K562 (cell line): ENCODE data around the gene TGFB2. TPM values are rescaled to one million over a fixed set of nuclear protein-coding genes. Genes with fewer than 3 reads are reported as not detected.

Source experiments
- ATAC-seq: fragments of 200-7000 bp; cut with Tn5 transposase; 3 replicates; pipeline ENCODE4 v1.9.1; 2020; ENCODE audit warnings: moderate library complexity
- BruUV-seq: library from RNA; stranded (reverse); fragments of 400-500 nt; replicated peaks from 2 replicates; lab custom pipeline; 2021; lab: Mats Ljungman, UMichigan
- CTCF ChIA-PET: fragments of 300-600 bp; formaldehyde crosslinking; extraction: SDS; loops from one replicate; lab custom pipeline; 2021; ENCODE audit warnings: low intra/inter-chr PET ratio; lab: Yijun Ruan, JAX
- POLR2A ChIA-PET: fragments of 300-600, 350-650 bp; sonication (Branson Sonifier 250); formaldehyde crosslinking; extraction: SDS; loops from one replicate; lab custom pipeline; 2021; ENCODE audit warnings: antibody characterized with exemption, inconsistent platforms; lab: Yijun Ruan, JAX
- DNase-seq, 4 experiments: peaks; one replicate each; pipeline versions ENCODE4 v3.0.0 to v3.0.0-alpha.2; 2011 to 2018; ENCODE audit warnings: low spot score in 3 of 4, mixed read lengths in 3 of 4; ENCODE audit errors: extremely low read depth in 1 of 4
- FAIRE-seq: peaks from 2 replicates; lab custom pipeline; 2011; peaks lifted over from hg19 to GRCh38; lab: Jason Lieb, UNC
- H2AFZ ChIP-seq: 2 replicates; pipeline ENCODE4 v1.6.0; 2011; ENCODE audit warnings: low read depth, low read length, control low read depth, inconsistent platforms
- H3K27ac ChIP-seq: fragments of 200-600 bp; 3 replicates; pipeline ENCODE4 v1.8.0; 2011; ENCODE audit warnings: low read depth, mild to moderate bottlenecking, control low read depth, inconsistent platforms, low read length, moderate library complexity, mixed read lengths; ENCODE audit errors: extremely low read depth
- H3K27me3 ChIP-seq, 2 experiments: fragments of 300-600 bp in 1 of 2; 2 replicates in 1 of 2; 3 replicates in 1 of 2; pipeline versions ENCODE4 v1.6.0 to v1.8.0; 2011; ENCODE audit warnings: inconsistent platforms in 2 of 2, low read length in 2 of 2, mild to moderate bottlenecking in 1 of 2, mixed read lengths in 1 of 2, moderate library complexity in 1 of 2; ENCODE audit not compliant: control insufficient read depth in 2 of 2, insufficient read depth in 2 of 2
- H3K36me3 ChIP-seq: fragments of 300-600 bp; 3 replicates; pipeline ENCODE4 v1.8.0; 2011; ENCODE audit warnings: mild to moderate bottlenecking, low read length, inconsistent platforms; ENCODE audit not compliant: control insufficient read depth, insufficient read depth
- H3K4me1 ChIP-seq, 2 experiments: fragments of 200-600 bp in 1 of 2; replicated peaks in 1 of 2; 2 replicates in 1 of 2; 3 replicates in 1 of 2; pipeline versions ENCODE4 v1.5.1 to v1.8.0; 2011; ENCODE audit warnings: inconsistent platforms in 2 of 2, low read length in 2 of 2, mild to moderate bottlenecking in 1 of 2, mixed read lengths in 1 of 2, moderate library complexity in 1 of 2; ENCODE audit not compliant: control insufficient read depth in 2 of 2, insufficient read depth in 2 of 2
- H3K4me2 ChIP-seq: 2 replicates; pipeline ENCODE4 v1.6.1; 2011; ENCODE audit warnings: low read length, control low read depth, inconsistent platforms, mixed read lengths; ENCODE audit not compliant: insufficient read depth
- H3K4me3 ChIP-seq: fragments of 200-600 bp; sonication (generic), shearing (Covaris generic); 2 replicates; pipeline ENCODE4 v1.5.1; 2016; ENCODE audit warnings: control low read depth, inconsistent platforms
- H3K79me2 ChIP-seq: fragments of 200-600 bp; 3 replicates; pipeline ENCODE4 v1.8.0; 2011; ENCODE audit warnings: low read length, inconsistent platforms; ENCODE audit not compliant: control insufficient read depth, insufficient read depth
- H3K9ac ChIP-seq, 2 experiments: 2 replicates each; pipeline versions ENCODE4 v1.6.0 to v1.6.1; 2011; ENCODE audit warnings: low read depth in 2 of 2, low read length in 2 of 2, control low read depth in 1 of 2, inconsistent platforms in 1 of 2, mild to moderate bottlenecking in 1 of 2, mixed read lengths in 1 of 2; ENCODE audit not compliant: insufficient read depth in 1 of 2
- H3K9me1 ChIP-seq: one replicate; pipeline ENCODE4 v1.6.0; 2011; ENCODE audit warnings: inconsistent platforms, mild to moderate bottlenecking, low read length, moderate library complexity; ENCODE audit not compliant: control insufficient read depth, insufficient read depth
- H3K9me3 ChIP-seq: replicated peaks from 2 replicates; pipeline ENCODE4 v1.5.1; 2011; ENCODE audit warnings: low read depth, low read length, inconsistent platforms; ENCODE audit not compliant: control insufficient read depth, insufficient read depth
- H4K20me1 ChIP-seq: replicated peaks from 2 replicates; pipeline ENCODE4 v1.6.1; 2011; ENCODE audit warnings: low read length, inconsistent platforms, mixed read lengths; ENCODE audit not compliant: control insufficient read depth, insufficient read depth
- CC2D1A ChIP-seq: fragments of 450-650 bp; IDR thresholded peaks from 2 replicates; pipeline ENCODE4 v1.6.1; 2017; ENCODE audit warnings: mild to moderate bottlenecking
- CHD1 ChIP-seq: fragments of 200-600 bp; sonication (generic); IDR thresholded peaks from one replicate; pipeline ENCODE4 v1.6.1; 2012; ENCODE audit warnings: mild to moderate bottlenecking, moderate library complexity, low read length, inconsistent platforms
- E2F4 ChIP-seq: sonication (generic); formaldehyde crosslinking; IDR thresholded peaks from 2 replicates; pipeline ENCODE4 v1.8.0; 2022; ENCODE audit warnings: mild to moderate bottlenecking, low read depth, missing genetic modification reagents
- FOS ChIP-seq: IDR thresholded peaks from 3 replicates; pipeline ENCODE4 v1.6.1; 2011; ENCODE audit not compliant: insufficient read length; ENCODE audit errors: extremely low read depth
- FOXK2 ChIP-seq, 2 experiments: fragments of 450-650 bp; IDR thresholded peaks in 1 of 2; conservative IDR thresholded peaks in 1 of 2; 2 replicates each; pipeline ENCODE4 v1.6.1; 2016; ENCODE audit warnings: low read depth in 2 of 2, mild to moderate bottlenecking in 1 of 2
- PHF20 ChIP-seq: fragments of 450-650 bp; IDR thresholded peaks from 2 replicates; pipeline ENCODE4 v1.6.1; 2018; ENCODE audit not compliant: partially characterized antibody
- PPARD ChIP-seq: fragments of 250-450 bp; sonication (Bioruptor Pico); IDR thresholded peaks from 2 replicates; pipeline ENCODE4 v1.8.0; 2022; ENCODE audit warnings: inconsistent platforms, mild to moderate bottlenecking, moderate library complexity
- PREB ChIP-seq: sonication (generic); formaldehyde crosslinking; IDR thresholded peaks from 2 replicates; pipeline ENCODE4 v1.8.1; 2023; ENCODE audit warnings: mild to moderate bottlenecking, missing genetic modification reagents
- PRMT5 ChIP-seq: sonication (generic); formaldehyde crosslinking; IDR thresholded peaks from 2 replicates; pipeline ENCODE4 v1.5.0; 2020; ENCODE audit warnings: missing genetic modification reagents
- RBM39 ChIP-seq: fragments of 200-400 bp; formaldehyde crosslinking; optimal IDR thresholded peaks from 2 replicates; pipeline ENCODE3; 2018; ENCODE audit warnings: low read depth, low read length
- SRSF9 ChIP-seq: fragments of 200-400 bp; formaldehyde crosslinking; IDR thresholded peaks from 2 replicates; pipeline ENCODE4 v1.6.1; 2017; ENCODE audit warnings: low read depth, low read length, borderline replicate concordance
- TRIM28 ChIP-seq: fragments of 450-650 bp; IDR thresholded peaks from 2 replicates; pipeline ENCODE4 v1.6.1; 2017
- ZNF444 ChIP-seq: fragments of 250-450 bp; sonication (Bioruptor Pico); IDR thresholded peaks from 2 replicates; pipeline ENCODE4 v1.4.0; 2020; ENCODE audit warnings: mild to moderate bottlenecking, moderate library complexity
- ZSCAN29 ChIP-seq: fragments of 450-650 bp; IDR thresholded peaks from 2 replicates; pipeline ENCODE4 v1.6.1; 2017
- WGBS: fragments of 100-300 bp; shearing (Covaris generic); methylation state at CpG from one replicate; pipeline ENCODE4 v1.1.6; 2016; ENCODE audit warnings: low coverage, mixed read lengths; ENCODE audit not compliant: insufficient coverage; ENCODE audit errors: missing lambda C conversion rate; 5-methylcytosine and 5-hydroxymethylcytosine counted together
- in situ Hi-C: fragments of 300-500 bp; cut with MboI; formaldehyde crosslinking; loops from 4 replicates; pipeline ENCODE4 v1.15.0; 2018; ENCODE audit warnings: inconsistent platforms, mixed read lengths
- intact Hi-C: fragments of 100-400 bp; cut with micrococcal nuclease; formaldehyde crosslinking; loops from 2 replicates; pipeline ENCODE4 v1.14.2; 2022
- polyA plus RNA-seq, 8 experiments: library from polyadenylated mRNA; depleted of rRNA in 4 of 8; stranded (reverse) in 5 of 8; unstranded in 3 of 8; fragments of >200 nt; fragmentation: Nextera tagmentation in 2 of 8; fragmentation: Illumina TruSeq in 1 of 8; extraction: Ambion mirVana in 2 of 8; extraction: Trizol in 1 of 8; gene quantifications; 2 replicates each; pipeline versions ENCODE4 v1.2.1 to v1.2.3, GENCODE V29; 2011 to 2014; ENCODE audit warnings: inconsistent platforms in 1 of 8, missing spikeins in 1 of 8
- total RNA-seq, 7 experiments: library from RNA; depleted of rRNA in 6 of 7; stranded (reverse); fragments of >200 nt in 6 of 7; fragmentation: Illumina TruSeq in 2 of 7; extraction: Trizol in 2 of 7; gene quantifications; 2 replicates each; pipeline versions ENCODE4 v1.2.1 to v1.2.3, GENCODE V29; 2011 to 2021; ENCODE audit warnings: low replicate concordance in 1 of 7

The TGFB2 gene
- total and polyA plus RNA-seq, 9 of the 15 experiments (the other 6 are each of a cell fraction or from before 2014, with no cell fraction given) = 0.03 to 0.41 (median 0.11) TPM; not detected in 3

DNA sequence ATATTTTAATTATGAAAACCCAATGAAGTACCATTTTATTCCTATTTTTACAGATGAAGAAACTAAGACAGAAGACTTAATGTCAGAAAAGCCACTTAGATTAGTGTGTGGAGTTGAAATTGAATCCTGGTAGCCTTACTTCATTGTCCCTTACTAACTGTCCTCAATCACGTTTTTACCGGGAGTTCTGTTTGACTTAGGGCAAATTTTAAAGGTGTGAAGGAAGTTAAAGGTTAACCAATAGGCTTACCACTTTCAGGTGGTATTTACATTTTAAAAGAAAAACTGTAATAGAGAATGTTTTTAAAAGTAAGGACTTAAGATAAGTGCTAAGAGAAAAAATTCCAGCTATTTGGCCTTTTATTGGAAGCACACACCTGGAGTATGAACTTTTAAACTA is 47.7 kb upstream of the TGFB2 start:
- Histone ChIP-seq H3K4me2 (no peak overlapping the region), H4K20me1 (no peaks in the 10 kb centered on the region), H3K4me1 (peaks cover 15 to 37% of the 10 kb centered on the region in 2 experiments; a peak in 3 of 5 replicates), H3K4me3 (no peak overlapping the region), H3K79me2 (peaks cover 98% of the 10 kb centered on the region), H2AFZ (no peak overlapping the region), H3K36me3 (peaks cover 49% of the 10 kb centered on the region), H3K27me3 (no peaks in the 10 kb centered on the region), H3K9me3 (no peaks in the 10 kb centered on the region), H3K9me1 (no peaks in the 10 kb centered on the region), H3K9ac (no peak overlapping the region; a peak in 1 of 4 replicates), H3K27ac (peak overlapping the region; percentile 10)
- 40% methylated on average over 2 of the region's 2 CpGs for WGBS
- FAIRE-seq = no peak
- BruUV-seq = no TSS peak
- TF ChIP-seq ZNF444 (no peak), PRMT5 (no peak), CHD1 (no peak), FOXK2 (conservative IDR thresholded peaks at IDR 0.05 in 1 of 2, IDR thresholded peaks at IDR 0.05 in 1 of 2; ENCODE audit: low read depth in 2 of 2) (no peak), TRIM28 (no peak), FOS (no peak), ZSCAN29 (no peak), PHF20 (no peak), E2F4 (CRISPR knock-in tag) (no peak), PREB (CRISPR knock-in tag) (no peak), PPARD (CRISPR knock-in tag) (no peak), RBM39 (no peak), SRSF9 (no peak), CC2D1A (no peak)
- intact Hi-C loops (no loop called here), in situ Hi-C loops (no loop called here)
- DNase-seq = no peak
- POLR2A ChIA-PET = interaction anchor here (1.5 kb wide), 1 partner anchor 13 kb away, joined by 3 read pairs; the partner anchor contains the start of gene RRP15
- no peak for ATAC-seq
- CTCF ChIA-PET = no interaction called here
